Parathyroid adenoma (tissue), 2 donors: ENCODE results near the gene TAF11L11.
"Not testable (repeated sequence)": the region's sequence is repeated elsewhere in the genome, so short reads cannot be mapped to it uniquely, and the experiment has no call there.

ENCODE experiments used
- H2AFZ ChIP-seq: fragments of 300-600 bp; sonication (generic); one replicate; pipeline ENCODE4 v1.7.0; 2017; ENCODE audit warnings: antibody characterized with exemption, mild to moderate bottlenecking
- H3K27ac ChIP-seq: fragments of 300-600 bp; sonication (generic); one replicate; pipeline ENCODE4 v1.7.0; 2017
- H3K27me3 ChIP-seq: fragments of 300-600 bp; sonication (generic); one replicate; pipeline ENCODE4 v1.7.0; 2017; ENCODE audit warnings: low read length; ENCODE audit not compliant: control insufficient read depth, insufficient read depth
- H3K36me3 ChIP-seq: fragments of 300-600 bp; sonication (generic); one replicate; pipeline ENCODE4 v1.7.0; 2017; ENCODE audit warnings: low read length; ENCODE audit not compliant: control insufficient read depth, insufficient read depth
- H3K4me1 ChIP-seq: fragments of 300-600 bp; sonication (generic); one replicate; pipeline ENCODE4 v1.7.0; 2017; ENCODE audit warnings: control low read depth
- H3K4me2 ChIP-seq: fragments of 300-600 bp; sonication (generic); one replicate; pipeline ENCODE4 v1.7.0; 2017; ENCODE audit warnings: low read length
- H3K4me3 ChIP-seq: fragments of 300-600 bp; sonication (generic); one replicate; pipeline ENCODE4 v1.7.0; 2017; ENCODE audit warnings: low read depth, low read length
- H3K79me2 ChIP-seq: fragments of 300-600 bp; sonication (generic); one replicate; pipeline ENCODE4 v1.7.0; 2017; ENCODE audit warnings: control low read depth
- H3K9ac ChIP-seq: fragments of 300-600 bp; sonication (generic); one replicate; pipeline ENCODE4 v1.7.0; 2017; ENCODE audit warnings: mild to moderate bottlenecking
- H3K9me3 ChIP-seq: fragments of 300-600 bp; sonication (generic); one replicate; pipeline ENCODE4 v1.7.0; 2017; ENCODE audit warnings: low read length; ENCODE audit not compliant: control insufficient read depth
- CTCF ChIP-seq: fragments of 300-600 bp; sonication (generic); IDR thresholded peaks from one replicate; pipeline ENCODE4 v1.7.0; 2017; ENCODE audit warnings: antibody characterized with exemption, mild to moderate bottlenecking
- donor health status: primary hyperparathyroidism.

TAF11L11 gene

GRCh38 chr5:17603880-17604279, at the start of gene TAF11L11:
Gene TAF11L11, plus strand, starts transcription at chr5:17604183.
- H3K4me1 ChIP-seq, H3K4me3 ChIP-seq, H3K4me2 ChIP-seq, H2AFZ ChIP-seq, H3K27me3 ChIP-seq, H3K36me3 ChIP-seq, H3K79me2 ChIP-seq, H3K9me3 ChIP-seq, H3K9ac ChIP-seq, H3K27ac ChIP-seq: not testable (repeated sequence)

DNA sequence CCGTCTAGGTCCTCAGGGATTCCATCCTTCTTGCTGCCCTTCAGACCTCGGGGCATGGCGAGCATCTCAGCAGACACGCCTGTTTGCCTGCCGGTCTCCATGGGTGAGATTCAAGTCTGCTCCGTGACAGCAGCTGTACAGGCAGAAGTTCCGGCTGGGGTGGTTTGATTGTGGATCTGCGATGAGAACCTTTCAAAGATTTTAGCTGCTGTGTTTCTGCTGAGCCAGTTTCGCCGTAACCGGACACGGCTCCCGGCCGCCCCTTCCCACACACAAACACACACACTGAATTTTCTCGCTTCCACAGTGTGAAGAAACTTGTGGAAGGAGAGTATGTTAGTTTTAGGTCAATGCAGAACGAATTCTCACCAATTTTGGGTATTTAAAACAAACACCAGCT, 18.3 kb upstream of the TAF11L11 start, which contains the start of gene TAF11L7:
Gene TAF11L7 (minus strand): TSS at position 101 of the 400 bp plus-strand sequence.
- not testable (repeated sequence) for H3K36me3 ChIP-seq, H3K9ac ChIP-seq, H3K4me1 ChIP-seq

DNA sequence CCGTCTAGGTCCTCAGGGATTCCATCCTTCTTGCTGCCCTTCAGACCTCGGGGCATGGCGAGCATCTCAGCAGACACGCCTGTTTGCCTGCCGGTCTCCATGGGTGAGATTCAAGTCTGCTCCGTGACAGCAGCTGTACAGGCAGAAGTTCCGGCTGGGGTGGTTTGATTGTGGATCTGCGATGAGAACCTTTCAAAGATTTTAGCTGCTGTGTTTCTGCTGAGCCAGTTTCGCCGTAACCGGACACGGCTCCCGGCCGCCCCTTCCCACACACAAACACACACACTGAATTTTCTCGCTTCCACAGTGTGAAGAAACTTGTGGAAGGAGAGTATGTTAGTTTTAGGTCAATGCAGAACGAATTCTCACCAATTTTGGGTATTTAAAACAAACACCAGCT, 13.1 kb upstream of the TAF11L11 start, which contains the start of gene TAF11L8:
Gene TAF11L8 (minus strand): TSS at position 101 of the 400 bp plus-strand sequence.
- H3K27ac ChIP-seq, H2AFZ ChIP-seq, H3K4me3 ChIP-seq, H3K9ac ChIP-seq, H3K27me3 ChIP-seq, H3K9me3 ChIP-seq, H3K4me2 ChIP-seq, H3K4me1 ChIP-seq, H3K36me3 ChIP-seq, H3K79me2 ChIP-seq: not testable (repeated sequence)

More for the DNA sequence above, 18.3 kb upstream of the TAF11L11 start, which contains the start of gene TAF11L7:
- not testable (repeated sequence) for H3K4me2 ChIP-seq, H3K79me2 ChIP-seq, H3K4me3 ChIP-seq, H3K27me3 ChIP-seq, H3K9me3 ChIP-seq, H3K27ac ChIP-seq, H2AFZ ChIP-seq

DNA sequence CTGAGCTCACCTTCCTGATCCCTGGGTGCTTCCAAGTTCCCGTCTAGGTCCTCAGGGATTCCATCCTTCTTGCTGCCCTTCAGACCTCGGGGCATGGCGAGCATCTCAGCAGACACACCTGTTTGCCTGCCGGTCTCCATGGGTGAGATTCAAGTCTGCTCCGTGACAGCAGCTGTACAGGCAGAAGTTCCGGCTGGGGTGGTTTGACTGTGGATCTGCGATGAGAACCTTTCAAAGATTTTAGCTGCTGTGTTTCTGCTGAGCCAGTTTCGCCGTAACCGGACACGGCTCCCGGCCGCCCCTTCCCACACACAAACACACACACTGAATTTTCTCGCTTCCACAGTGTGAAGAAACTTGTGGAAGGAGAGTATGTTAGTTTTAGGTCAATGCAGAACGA, 9.7 kb upstream of the TAF11L11 start, which contains the start of gene TAF11L9:
Gene TAF11L9 (minus strand): TSS at position 140 of the 400 bp plus-strand sequence.
- not testable (repeated sequence) for H3K4me1 ChIP-seq, H3K36me3 ChIP-seq, H3K9ac ChIP-seq, H3K27me3 ChIP-seq, H3K4me3 ChIP-seq, H2AFZ ChIP-seq, H3K27ac ChIP-seq, H3K79me2 ChIP-seq, H3K9me3 ChIP-seq, H3K4me2 ChIP-seq

- H2AFZ ChIP-seq: not testable (repeated sequence)
Observed at GRCh38 chr5:17597728-17598127, 6.3 kb upstream of the TAF11L11 start, which contains the start of gene TAF11L10. Gene TAF11L10, minus strand, starts transcription at chr5:17597828.

DNA sequence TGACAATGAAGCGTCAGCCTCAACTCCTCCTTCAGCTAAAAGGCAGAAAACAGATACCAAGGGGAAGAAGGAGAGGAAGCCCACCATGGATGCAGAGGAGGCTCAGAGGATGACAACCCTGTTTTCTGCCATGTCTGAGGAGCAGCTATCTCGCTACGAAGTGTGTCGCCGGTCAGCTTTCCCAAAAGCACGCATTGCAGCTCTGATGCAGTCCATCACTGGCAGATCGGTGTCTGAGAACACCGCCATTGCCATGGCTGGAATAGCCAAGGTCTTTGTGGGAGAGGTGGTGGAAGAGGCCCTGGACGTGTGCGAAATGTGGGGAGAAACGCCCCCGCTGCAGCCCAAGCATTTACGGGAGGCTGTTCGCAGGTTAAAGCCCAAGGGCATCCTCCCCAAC, 968 bp downstream of the TAF11L11 start:
- TF ChIP-seq CTCF: no peak
- Histone ChIP-seq H3K27ac (no peak overlapping the region), H3K4me1 (no peaks in the 10 kb centered on the region), H3K4me3 (no peak overlapping the region), H3K36me3 (no peaks in the 10 kb centered on the region), H3K4me2 (no peak overlapping the region), H3K79me2 (no peaks in the 10 kb centered on the region), H3K9ac (no peak overlapping the region), H3K27me3 (no peaks in the 10 kb centered on the region), H3K9me3 (no peaks in the 10 kb centered on the region), H2AFZ (no peak overlapping the region)

More at GRCh38 chr5:17597728-17598127, 6.3 kb upstream of the TAF11L11 start, which contains the start of gene TAF11L10:
- H3K9ac ChIP-seq, H3K4me3 ChIP-seq, H3K36me3 ChIP-seq, H3K79me2 ChIP-seq, H3K4me1 ChIP-seq, H3K27me3 ChIP-seq, H3K4me2 ChIP-seq, H3K9me3 ChIP-seq, H3K27ac ChIP-seq: not testable (repeated sequence)

DNA sequence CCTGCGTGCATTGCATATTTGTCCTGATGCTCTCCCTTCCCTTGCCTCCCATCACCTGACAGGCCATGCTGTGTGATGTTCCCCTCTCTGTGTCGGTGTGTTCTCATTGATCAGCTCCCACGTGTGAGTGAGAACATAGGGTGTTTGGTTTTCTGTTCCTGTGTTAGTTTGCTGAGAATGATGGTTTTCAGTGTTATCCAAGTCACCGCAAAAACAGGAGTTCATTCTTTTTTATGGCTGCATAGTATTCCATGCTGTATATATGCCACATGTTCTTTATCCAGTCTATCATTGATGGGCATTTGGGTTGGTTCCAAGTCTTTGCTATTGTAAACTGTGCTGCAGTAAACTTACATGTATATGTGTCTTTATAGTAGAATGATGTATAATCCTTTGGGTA, 3.5 kb downstream of the TAF11L11 start:
- H3K27ac ChIP-seq, H3K36me3 ChIP-seq, H3K27me3 ChIP-seq, H3K9ac ChIP-seq, H3K4me1 ChIP-seq, H3K4me3 ChIP-seq, H2AFZ ChIP-seq, H3K4me2 ChIP-seq, H3K9me3 ChIP-seq, H3K79me2 ChIP-seq: not testable (repeated sequence)

- not testable (repeated sequence) for H3K4me1 ChIP-seq, H3K9me3 ChIP-seq, H3K27ac ChIP-seq, H3K79me2 ChIP-seq, H3K4me3 ChIP-seq, H3K27me3 ChIP-seq, H3K4me2 ChIP-seq, H3K9ac ChIP-seq, H3K36me3 ChIP-seq, H2AFZ ChIP-seq
Observed at GRCh38 chr5:17610092-17610491, 6.1 kb downstream of the TAF11L11 start, which contains the start of gene TAF11L12. Gene TAF11L12, plus strand, starts transcription at chr5:17610392.
